Fibroblast of skin of left biceps (primary cell): ENCODE data around the gene UBN2.

Experiments
- DNase-seq, 2 experiments: peaks; one replicate each; pipeline ENCODE4 v3.0.0-alpha.2; 2013; ENCODE audit warnings: low read depth in 2 of 2

The UBN2 gene

DNA sequence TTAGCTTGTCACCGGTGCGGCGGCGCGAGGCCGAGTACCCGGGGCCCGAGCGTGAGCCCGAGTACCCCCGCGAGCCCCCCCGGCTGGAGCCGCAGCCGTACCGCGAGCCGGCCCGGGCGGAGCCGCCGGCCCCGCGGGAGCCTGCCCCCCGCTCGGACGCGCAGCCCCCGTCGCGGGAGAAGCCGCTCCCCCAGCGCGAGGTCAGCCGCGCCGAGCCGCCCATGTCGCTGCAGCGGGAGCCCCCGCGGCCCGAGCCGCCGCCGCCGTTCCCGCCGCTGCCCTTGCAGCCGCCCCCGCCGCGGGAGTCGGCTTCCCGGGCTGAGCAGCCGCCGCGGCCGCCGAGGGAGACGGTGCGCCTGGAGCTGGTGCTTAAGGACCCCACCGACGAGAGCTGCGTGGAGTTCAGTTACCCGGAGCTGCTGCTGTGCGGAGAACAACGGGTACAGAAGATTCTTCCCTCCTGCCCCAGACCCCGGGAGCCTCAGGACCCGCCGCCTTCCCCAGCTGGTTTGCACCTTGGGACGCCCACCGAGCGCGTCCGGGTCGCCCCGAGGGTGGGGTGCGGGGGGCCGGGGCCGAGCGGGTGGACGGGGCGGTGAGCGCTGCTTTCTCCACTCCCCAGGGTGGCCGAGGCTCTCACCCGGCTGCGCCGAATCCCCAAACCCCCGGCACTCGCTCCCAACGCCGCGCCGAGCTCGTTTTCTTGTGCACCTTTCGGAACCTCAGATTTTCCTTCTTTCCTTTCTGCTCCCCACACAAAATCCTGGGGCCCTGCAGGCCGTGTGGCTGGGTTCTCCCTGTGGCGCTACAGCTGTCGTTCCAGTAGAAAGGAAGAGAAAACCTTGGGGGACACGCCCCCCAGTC lies 708 bp downstream of the UBN2 start:
- no peak for DNase-seq

DNA sequence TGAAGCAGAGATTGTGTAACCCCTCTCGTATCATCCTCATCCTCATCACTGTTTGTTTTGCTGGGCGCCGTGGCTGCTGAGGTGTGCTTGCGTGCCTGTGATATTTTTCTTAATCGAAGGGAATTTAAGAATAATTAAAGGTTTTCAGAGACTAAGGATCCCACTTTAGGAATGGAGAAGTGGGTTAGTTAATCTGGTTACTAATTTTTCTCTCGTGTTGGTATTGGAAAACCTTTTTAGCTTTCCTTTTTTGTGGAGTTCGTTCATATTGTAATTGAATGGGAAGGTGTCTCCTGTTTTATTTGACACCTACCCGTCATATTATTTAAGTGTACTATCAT lies 1.3 kb downstream of the UBN2 start:
- DNase-seq, result no peak

DNA sequence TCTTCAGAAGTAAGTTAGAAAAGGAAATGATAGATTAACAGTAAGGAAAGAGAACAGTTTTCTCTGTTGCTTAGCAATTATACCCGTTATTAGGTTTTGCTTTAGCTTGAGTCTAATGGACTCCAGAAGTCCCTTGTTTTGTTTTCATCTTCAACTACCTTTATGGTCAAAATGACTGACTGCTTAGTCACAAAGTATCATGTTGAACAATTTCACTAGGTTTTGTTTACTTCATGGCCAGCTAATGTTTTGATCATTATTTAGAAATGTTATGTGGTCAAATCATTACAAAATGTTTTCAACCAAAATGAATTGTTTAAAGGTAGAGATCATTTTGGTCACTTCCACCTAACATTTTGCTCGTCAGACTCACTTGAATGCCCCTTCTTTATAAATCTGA lies 1.9 kb downstream of the UBN2 start:
- no peak for DNase-seq

DNA sequence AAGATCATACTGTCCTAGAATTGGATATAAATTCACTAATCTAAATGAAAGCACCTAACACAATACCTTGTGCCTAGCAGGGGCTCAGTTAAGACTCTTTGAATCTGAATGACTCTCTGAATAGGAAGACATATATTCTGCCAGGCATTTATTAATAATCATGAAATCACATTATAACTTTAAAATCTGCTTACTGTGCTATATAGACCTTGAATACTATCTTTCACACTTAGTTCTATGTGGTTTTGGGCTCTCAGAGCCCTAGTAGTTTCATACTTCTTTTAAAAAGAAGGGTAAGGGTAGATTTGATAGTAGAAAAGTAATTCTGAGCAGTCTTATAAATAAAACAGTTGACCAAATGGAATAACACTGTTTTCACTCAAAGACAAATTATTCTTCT lies 10.2 kb downstream of the UBN2 start:
- no peak for DNase-seq

DNA sequence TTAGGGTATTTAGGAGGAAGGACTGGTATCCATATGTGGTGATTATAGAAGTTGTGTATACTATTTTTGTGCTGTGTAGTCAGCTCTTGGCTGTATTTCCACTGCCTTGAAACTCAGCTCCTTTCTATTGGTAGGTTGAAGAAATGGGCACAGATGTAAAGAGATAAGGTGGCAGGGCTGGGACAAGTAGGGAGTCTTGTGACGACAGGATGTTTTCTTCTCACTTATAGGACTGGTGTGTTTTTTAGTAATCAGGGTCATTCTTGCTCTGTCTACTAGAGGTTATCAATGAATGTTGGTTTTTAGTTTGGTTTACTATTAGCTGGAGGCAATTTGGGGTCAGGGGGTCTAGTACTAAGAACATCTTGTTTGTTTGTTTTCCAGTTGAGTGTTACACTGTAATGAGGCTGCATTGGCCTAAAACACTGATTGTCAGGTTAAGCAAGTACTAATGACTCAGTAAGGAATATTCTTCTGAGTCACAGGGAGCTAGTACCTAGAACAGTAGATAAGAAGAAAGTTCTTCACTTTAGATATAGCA lies 11.8 kb downstream of the UBN2 start:
- no peak for DNase-seq

DNA sequence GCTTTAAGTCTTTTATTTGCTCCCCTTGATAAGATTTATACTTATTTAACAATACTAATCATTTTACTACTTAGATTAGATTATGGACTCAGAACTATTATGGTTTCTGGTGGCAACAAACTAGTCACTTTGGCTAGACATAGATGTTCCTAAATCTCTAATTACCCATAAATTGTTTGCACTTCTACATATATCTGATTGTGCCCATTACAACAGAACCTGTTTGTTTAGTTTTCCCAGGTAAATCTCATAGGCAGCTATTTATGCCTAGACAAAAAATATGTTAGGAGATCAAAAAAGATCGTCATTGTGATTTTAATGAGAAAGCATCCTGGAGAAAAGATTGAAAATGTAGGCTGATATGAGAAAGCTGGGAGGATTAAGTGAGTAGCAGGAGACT lies 14.4 kb downstream of the UBN2 start:
- no peak for DNase-seq

DNA sequence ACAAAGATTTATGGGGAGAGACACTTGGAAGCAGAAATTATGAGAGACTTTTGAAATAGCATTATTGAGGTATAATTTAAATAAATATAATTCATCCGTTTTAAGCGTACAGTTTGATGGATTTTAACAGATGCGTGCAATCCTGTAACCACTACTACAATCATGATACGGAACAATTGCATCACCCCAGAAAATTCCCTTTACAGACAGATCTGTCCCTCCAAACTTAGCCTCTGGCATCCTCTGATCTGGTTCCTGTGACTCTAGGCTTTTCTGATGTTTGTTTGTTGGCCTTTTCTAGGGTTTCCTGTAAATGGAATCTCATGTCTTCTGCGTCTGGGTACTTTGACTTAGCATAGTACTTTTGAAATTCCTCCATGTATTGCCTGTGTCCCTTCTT lies 15.5 kb downstream of the UBN2 start:
- no peak for DNase-seq

DNA sequence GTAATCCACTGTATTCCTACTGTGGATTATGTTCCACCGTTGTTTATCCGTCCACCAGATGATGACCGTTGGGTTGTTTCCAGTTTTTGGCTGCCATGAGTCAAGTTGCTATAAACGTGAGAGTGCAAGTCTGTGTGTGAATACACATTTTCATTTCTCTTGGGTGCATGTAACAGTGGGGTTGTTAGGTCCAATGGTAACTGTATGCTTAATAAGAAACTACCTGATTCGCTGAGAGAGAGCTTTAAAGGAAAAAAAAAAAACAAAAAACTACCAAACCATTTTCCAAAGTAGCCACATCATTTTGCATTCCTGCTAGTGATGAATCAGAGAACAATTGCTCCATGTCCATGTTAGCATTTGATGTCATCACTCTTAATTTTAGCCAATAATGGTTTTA lies 15.9 kb downstream of the UBN2 start:
- DNase-seq, result peak; percentile 19 to 29

DNA sequence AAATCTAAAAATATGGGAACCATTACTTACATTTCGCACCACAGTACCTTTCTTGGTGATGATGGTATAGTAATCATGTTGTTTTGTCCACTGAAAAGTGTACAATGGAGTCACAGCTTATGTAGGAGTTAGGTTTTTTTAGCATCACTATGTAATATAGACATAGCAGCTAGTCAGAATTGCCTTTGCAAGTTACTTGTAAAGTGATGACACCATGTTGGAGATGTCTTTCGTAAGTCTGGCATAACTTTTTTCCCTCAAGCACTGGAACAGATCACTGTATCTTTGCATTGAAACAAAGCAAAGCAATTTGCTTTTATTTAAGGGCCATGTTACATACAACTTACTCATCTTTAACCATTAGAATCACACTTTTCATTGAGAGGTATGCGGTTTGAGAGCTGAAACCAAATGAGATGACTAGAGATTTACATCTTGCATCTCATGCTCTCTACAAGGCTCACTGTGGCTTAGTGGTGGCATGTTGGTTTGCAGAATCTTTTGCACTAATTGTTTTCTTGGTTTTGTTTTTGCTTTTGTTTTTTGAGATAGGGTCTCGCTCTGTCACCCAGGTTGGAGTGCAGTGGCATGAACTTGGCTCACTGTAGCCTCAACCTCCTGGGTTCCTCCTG lies 18.3 kb downstream of the UBN2 start:
- DNase-seq, result no peak

DNA sequence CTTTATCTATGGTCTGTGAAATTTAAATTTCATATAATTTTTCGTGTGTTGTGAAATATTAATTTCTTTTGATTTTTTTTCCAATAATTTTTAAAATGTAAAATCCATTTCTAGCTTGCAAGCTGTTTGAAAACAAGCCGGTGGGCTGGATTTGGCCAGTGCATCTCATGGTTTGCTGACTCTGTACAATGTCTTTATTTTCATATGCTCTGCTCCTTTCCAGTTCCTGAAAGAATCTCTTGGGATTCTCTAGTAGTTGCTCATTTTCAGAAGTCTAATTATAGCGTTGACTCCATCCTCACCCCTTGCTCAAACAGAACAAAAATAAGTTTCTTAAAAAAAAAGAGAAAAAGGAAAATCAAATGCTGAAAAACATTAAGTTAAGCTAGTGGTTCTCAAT lies 21.4 kb downstream of the UBN2 start:
- no peak for DNase-seq

DNA sequence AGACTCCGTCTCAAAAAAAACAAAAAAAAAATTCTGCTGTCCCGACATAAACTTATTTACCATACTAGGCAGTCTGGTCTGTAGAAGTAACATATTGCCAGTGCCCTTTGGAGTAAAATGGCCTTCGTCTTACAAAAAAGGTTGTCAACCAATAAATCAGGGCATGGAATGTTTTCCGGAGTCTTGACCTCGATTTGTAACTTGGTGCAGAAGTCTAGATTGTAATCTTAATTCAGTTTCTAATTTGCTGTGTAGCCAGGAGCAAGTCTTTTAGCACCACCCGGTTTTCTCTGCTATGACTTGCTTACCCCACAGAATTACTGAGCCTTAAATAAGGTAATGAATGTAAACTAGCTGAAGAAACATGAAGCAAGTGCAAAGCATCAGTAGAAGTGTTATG lies 23.2 kb downstream of the UBN2 start:
- DNase-seq, result no peak

DNA sequence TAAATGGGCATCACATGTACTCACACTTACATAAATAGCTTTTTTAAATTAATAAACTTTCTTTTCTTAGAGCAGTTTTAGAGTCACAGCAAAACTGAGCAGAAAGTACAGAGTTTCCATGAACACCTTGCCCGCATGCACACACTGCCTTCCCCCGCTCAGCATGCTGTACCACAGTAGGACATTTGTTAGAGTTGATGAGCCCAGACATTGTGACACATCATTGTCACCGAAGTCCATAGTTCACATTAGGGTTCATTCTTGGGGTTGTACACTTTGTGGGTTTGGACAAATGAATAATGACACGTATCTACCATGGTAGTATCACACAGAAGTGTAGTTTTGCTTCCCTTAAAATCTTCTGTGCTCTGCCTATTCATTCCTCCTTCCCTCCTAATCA lies 23.7 kb downstream of the UBN2 start:
- DNase-seq, result no peak

DNA sequence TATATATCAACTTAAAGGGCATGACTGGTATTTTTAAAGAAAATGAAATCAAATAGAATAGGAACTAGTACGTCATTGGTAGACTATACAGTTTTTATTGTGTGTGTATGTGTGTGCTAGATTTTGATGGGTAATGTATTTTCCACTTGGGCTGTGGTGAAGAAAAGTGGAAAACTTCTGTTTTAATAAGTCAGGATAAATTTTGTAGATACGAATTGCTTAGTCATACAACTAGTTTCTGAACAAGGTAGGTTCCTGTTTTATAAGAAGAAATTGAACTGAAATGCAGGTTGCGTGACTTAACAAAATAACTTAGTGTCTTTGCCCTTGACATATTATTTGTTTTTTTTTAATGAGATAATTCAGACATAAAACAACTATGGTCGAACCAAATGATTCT lies 24.3 kb downstream of the UBN2 start:
- no peak for DNase-seq

DNA sequence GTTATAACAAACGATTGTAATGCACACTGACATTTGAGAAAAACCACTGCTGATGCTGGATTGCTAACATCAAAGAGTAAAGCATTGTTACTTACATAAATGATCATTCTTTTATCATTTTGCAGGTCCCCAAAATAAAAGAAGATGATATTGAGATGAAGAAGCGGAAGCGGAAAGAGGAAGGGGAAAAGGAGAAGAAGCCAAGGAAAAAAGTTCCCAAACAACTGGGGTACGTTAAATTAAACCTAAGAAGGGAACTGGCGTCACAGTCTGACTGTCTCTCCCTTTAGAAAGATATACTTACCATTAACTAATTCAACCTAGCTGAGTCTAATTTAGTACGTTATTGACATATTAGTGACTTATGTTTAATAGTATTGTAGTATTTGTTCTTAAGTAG lies 28.1 kb downstream of the UBN2 start:
- DNase-seq, result no peak

DNA sequence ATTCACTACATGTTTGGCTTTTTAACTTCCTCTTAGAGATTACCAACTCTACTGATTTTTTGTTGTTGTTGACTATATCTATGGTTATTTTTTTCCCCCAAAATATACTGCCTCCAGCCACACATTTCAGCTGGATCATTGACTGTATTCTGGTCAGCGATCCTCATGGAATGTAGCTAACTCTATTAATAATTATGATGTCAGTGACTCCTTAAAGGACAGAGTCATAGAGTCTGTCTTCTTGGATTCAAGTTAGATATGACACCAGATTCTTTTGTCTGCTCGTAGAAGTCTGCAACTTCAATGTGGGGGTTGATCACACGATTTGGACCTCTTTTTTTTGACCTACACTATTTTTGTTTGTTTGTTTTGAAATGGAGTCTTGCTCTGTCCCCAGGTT lies 33.2 kb downstream of the UBN2 start:
- DNase-seq, result no peak

DNA sequence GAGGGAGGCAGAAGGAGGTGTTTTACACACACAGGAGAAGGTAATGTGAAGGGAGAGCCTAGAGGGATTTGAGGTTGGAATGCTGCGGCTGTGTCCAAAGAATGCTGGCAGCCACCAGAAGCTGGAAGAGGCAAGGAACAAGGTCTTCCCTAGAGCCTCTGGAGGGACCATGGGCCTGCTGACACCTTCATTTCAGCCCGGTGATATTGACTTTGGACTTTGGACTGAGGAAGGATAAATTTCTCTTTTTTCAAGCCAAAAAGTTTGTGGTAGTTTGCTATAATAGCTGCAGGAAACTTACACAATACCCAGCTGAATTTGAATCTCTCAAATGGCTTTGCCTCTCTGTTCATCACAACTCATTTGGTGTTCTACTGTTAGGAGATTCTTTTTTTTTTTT lies 34.6 kb downstream of the UBN2 start:
- no peak for DNase-seq

DNA sequence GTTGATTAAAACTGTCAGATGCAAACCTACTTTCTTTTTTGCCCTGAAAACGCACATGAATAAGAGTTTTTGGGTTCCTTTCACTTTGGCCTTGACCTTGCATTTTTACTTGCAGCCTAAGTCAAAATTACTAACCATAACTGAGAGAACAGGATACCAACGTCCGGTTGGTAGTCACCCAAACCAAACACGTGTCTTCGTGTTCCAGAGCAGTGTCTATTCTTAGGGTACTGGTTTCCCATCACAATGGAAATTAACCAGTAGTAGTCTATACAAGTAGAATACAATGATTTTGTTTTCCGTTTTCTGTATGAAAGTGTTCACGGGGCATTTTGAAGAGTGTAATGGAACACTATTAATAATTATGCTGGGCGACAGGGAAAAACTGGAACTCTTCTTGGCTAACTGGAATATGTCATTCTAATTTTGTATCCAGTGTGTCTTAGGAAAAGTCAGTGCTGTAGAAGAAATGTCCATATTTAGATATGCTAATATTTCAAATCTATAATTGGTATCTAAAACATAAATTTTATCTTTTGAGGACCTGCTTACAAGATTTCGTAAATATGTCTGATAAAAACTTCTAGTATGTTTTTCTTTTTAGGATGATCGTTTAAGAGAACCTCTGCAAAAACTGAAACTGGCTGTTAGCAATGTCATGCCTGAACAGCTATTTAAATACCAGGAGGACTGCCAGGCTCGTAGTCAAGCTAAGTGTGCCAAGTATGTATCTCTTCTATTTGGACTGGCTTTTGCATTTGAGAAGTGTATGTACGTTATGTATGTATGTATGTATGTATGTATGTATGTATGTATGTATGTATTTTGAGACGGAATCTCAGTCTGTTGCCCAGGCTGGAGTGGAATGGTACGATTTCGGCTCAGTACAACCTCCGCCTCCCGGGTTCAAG lies 40.9 kb downstream of the UBN2 start:
- no peak for DNase-seq

DNA sequence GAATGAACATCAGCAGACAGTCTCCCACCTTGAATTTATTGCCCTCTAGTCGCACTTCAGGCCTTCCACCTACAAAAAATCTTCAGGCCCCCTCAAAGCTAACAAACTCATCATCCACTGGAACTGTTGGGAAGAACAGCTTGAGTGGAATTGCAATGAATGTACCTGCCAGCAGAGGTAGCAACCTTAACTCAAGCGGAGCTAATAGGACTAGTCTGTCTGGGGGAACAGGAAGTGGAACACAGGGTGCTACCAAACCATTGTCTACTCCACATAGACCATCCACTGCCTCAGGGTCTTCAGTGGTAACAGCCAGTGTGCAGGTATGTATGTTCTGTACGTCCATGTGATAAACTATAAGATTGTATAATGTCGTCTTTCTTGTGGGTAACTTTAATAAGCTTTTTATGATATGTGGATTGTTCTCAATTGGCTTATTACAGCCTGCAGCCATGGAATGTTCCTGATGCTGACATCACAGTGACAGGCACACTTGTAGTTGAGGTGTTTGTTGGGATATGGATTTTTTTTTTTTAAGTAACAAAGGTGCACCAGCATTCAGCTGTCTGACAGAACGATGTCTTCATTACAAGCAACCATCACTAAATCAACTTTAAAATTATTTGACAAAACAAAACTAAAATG lies 53.3 kb downstream of the UBN2 start:
- DNase-seq, result no peak

DNA sequence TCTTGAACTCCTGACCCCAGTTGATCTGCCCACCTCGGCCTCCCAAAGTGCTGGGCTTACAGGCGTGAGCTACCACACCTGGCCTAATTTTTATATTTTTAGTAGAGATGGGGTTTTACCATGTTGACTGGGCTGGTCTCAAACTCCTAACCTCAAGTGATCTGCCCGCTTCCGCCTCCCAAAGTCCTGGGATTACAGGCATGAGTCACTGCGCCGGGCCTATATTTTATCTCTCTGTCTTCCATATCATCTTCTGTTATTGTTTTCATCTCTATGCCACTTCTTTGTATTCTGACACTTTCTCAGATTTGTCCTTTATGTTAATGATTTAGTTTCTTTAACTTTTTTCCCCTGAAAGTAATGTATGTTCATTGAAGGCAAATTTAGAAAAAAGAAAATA lies 55.1 kb downstream of the UBN2 start:
- DNase-seq, result no peak

DNA sequence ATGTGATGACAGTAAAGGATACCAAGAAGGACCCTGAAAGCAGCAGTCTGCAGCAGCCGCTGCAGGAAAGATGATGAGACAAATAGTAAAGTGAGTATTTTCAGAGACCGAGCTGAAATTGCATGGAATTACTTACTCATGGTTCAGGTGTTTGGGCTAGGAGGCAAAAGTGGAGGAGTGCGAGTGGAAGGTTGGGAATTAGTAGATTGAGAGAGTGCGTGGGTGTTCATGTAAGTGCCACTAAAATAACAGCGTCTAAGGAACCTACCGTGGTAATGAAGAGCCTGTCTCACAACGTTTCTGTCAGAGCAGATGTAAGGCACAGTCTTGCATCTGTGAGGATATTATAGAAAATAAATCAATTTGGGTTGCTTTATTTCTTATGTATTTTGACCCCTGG lies 61.8 kb downstream of the UBN2 start:
- no peak for DNase-seq

DNA sequence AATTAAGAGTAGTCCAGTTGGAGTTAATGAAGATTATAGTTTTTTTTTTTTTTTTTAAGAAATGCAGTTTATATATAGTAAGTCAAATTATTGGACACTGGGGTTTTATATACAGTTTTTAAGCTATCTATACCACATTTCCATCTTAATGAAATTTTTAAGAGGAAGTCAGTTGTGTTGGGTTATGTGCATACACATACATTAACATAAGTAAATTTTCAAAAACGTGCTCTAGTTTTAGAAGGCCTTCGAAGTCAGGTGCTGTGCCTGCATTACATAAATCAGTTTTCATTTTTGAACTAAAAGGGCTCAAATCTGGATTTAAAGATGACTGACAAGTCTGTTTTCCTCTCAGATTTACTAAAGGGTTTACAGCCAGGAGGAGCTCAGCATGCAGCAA lies 62.5 kb downstream of the UBN2 start:
- DNase-seq, result no peak

DNA sequence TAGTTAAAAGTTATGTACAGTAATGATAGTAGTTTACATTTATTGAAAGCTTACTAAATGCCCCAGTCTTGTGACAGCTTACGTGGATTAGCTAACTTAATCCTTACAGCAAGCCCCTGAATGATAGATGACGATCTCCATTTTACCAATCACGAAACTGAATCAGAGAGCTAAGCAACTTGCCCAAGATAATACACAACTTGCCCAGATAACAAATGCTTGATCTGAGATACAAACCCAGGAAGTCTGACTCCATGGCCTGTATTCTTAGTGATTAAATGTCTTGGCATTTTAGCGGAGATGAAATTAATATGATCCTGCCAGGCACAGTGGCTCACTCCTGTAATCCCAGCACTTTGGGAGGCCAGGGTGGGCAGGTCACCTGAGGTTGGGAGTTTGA lies 63.2 kb downstream of the UBN2 start:
- no peak for DNase-seq
